CD1c-positive myeloid dendritic cell (primary cell): ENCODE data around the gene KCNMA1.

Source experiments
- DNase-seq: peaks from one replicate; pipeline ENCODE4 v3.0.0-alpha.2; 2016; ENCODE audit errors: extremely low spot score

The KCNMA1 gene

GRCh38 chr10:77214799-77215198, 422.8 kb downstream of the KCNMA1 start:
- no peak for DNase-seq

- DNase-seq, result no peak
These were observed 425.0 kb downstream of the KCNMA1 start for GRCh38 chr10:77212632-77213031.

DNA sequence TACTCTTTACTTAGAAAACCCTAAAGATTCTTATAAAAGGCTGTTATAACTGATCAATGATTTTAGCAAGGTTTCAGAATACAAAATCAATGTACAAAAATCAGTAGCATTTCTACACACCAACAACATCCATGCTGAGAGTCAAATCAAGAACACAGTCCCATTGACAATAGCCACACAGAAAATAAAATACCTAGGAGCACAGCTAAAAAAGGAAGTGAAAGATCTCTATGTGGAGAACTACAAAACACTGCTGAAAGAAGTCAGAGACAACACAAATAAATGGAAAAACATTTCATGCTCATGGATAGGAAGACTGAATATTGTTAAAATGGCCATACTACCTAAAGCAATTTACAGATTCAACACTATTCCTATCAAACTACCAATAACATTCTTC, 427.0 kb downstream of the KCNMA1 start:
- no peak for DNase-seq

- no peak for DNase-seq
These were observed 428.8 kb downstream of the KCNMA1 start for GRCh38 chr10:77208684-77209256.

GRCh38 chr10:77207828-77208185, 429.8 kb downstream of the KCNMA1 start:
- no peak for DNase-seq

DNA sequence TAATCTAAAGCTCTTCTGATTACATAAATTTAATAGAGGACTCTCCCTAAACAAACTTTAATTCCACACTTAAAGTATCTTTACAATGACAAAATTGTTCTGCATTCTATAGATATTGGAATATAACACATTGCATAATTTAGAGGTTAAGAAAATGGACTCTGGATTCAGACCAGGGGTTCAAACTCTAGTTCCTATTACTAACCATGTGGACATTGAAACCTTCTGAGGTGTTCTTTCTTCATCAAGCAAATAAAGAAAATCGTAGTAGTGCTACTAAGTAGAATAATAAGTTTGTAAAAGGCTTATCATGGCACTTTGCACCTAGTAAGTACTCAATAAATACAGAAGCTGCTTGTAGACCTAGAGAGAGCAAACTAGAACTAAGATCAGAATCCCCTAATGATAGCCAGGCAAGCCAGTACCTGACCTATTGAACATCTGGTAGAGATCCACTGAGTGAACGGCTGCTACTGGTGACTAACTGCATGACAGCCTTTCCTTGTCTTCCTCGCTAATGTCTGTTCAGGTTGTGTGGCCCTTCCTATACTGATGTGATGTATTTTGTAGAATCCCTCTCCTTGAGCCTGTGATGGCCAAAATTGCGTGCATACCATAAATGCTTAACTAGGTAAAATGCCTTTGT, 430.3 kb downstream of the KCNMA1 start:
- DNase-seq, result no peak

DNA sequence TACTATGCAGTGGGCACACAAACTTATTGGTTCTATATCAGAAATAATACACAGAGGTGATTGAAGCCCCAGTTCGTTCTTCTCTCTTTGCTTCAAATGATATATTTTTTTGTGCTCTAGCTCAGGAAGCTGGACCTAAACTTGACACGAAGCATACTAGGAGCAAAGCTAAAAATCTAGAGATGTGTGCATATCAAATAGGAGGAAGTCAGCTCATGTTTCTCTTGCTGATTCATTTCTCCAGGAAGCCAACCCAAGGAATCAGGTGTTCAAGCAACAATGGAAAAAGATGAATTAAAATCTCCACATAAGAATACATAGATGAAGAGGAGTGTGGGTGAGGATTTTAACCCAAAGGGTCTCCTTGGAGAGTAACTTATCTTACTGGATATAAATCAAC, 432.5 kb downstream of the KCNMA1 start:
- no peak for DNase-seq

- no peak for DNase-seq
These were observed 433.4 kb downstream of the KCNMA1 start for GRCh38 chr10:77204171-77204570.

- DNase-seq, result no peak
These were observed 434.8 kb downstream of the KCNMA1 start for GRCh38 chr10:77202857-77203256.

DNA sequence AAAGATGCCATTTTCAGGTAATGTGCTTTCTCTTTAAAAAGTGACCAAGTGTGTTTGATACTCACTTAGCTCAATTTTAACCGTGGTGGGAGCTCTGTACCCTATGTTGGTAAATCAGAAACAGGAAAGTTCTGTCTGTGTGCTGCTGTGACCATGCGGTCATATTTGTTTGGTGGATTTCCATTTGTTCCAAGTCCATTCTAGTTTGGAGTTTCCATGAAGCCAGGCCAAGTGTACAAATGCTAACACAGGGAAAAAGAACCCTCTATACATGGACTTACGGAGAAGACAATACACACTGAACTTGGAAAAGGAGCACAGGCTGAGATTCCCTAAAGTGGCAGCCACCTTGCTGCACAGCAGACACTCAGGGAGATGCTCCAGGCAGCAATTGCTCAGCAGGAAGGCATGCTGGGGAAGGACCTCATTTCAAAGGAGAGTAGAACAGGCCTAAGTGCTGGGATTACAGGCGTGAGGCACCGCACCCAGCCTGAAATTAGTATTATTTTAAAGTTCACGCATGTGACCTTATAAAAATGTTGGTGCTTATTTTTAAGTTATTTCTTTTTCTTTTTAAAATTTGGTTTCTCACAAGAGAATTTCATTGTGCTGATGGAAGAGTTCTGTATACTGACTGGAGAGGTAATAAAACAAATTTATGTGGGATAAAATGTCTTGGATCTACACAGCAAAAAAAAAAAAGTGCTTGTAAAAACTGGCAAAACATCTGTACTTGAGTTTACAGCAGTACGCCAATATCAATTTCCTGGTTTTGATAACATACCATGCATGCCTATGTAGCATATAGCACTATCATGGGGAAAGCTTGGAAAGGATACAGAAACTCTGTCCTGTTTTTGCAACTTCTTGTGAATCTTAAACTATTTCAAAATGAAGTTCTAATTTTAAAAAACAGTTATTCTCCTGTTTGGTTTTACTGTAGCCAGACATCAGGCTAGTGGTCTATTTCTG, 436.2 kb downstream of the KCNMA1 start:
- no peak for DNase-seq

GRCh38 chr10:77197544-77197943, 440.1 kb downstream of the KCNMA1 start:
- no peak for DNase-seq

DNA sequence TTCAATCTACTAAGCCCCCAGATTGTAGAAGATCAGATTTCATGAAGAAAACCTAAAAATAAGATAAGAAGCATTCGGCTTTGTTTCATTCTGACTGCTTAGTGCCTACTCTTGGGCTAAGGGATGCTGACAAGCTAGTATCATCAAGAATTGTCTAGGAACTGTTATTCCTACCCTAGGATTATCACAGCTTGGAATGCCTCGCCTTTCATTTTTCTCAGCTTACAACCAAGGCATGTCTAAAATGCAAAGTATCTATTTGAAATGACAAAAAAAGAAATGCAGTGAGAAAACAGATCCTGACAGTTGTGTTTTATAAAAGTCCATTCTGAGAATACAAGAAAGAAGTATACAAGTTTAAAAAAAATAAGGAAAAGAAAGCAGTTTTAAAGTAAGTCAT, 441.0 kb downstream of the KCNMA1 start:
- DNase-seq, result no peak

DNA sequence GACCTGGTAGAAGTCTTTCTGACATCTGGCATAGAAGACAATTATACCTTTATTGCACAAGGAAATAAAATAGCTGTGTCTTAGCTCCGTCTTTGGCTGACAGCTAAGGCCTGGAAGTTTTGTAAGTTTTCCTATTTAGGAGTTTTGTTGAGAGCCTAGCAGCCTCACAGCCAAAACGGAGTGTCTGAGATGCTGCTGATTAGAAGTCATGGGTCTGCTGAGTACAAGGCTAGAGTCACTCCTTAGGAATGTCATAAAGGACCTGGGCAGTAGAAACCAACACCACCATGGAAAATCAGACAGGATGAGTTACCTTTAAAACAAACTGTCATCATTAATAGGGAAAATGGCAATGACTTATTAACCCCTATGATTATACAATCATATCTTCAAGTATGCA, 442.5 kb downstream of the KCNMA1 start:
- DNase-seq, result no peak

DNA sequence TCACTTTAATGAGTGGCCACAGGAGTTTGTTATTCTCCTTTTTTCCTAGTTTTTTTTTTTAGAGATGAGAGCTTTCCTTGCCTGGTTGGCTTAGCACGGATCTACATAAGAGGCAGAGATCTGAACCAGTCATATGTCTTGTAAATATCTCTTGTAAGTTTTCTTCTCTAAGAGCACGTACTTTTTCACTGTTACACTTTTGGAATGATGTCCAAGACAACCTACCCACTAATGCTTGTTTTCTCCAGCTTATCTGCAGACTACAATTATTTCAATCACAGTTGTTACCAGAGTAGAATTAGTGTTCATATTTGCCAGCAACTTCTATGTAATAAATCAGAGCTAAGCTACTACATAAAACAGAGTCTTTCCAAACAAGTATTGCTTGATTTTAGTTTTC, 444.6 kb downstream of the KCNMA1 start:
- DNase-seq, result no peak

DNA sequence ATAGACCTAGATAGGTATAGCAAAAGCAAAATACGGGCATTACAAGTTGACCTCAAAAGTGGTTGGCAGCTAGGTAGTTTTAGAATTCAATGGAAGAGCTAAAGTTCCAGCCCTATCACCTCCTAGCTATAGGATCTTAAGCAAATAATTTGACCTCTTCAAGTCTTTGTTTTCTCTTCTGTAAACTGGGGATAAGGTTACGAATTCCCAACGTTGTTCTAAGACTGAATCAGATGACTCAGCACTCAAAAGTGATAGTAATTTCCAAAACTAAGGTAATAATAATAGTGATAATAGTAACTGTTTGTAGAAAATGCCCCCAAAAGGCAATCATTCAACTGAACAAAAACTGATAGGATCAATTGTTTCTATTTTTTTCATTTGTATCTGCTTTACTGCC, 445.2 kb downstream of the KCNMA1 start:
- no peak for DNase-seq

- DNase-seq, result no peak
These were observed 446.1 kb downstream of the KCNMA1 start for GRCh38 chr10:77191324-77192049.

GRCh38 chr10:77190291-77190690, 447.3 kb downstream of the KCNMA1 start:
- DNase-seq, result no peak

DNA sequence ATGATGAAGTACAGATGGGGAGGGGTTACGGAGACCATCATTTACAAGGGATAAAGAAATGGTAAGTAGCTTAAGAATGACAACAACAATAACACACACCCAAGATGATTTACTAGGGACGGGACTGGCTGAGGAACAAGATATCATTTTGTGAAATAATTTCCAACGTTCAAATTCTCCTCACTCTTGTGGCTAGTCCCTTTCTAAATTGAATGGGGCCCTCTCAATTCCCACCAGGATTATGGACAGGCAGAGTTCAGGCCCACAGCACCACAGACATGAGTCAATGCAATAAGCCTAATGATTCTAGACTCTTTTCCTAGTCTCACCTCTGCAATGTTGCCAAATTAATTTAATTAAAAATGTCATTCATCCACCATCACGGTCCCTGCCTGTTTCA, 448.1 kb downstream of the KCNMA1 start:
- DNase-seq, result no peak

- no peak for DNase-seq
These were observed 448.5 kb downstream of the KCNMA1 start for GRCh38 chr10:77189075-77189474.

- no peak for DNase-seq
These were observed 449.1 kb downstream of the KCNMA1 start for GRCh38 chr10:77188521-77188920.

DNA sequence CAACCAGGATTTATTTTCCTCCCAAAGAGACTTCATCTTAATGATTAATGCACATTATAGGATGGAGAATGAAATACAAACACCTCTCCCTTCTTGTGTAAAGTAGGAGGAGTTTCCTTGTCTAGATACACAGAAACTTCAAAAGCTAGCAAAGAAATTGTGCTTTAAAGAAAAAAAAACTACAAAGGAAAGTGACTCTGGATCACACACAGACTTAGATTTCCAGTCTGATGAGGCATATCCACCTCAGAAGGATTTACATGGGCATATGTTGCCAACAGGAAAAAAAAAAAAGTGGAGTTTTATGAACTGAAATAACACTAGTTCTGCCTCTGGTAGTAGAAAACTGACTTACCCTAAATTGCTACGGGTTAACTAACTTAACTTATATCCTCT, 449.6 kb downstream of the KCNMA1 start:
- no peak for DNase-seq

- DNase-seq, result no peak
These were observed 450.1 kb downstream of the KCNMA1 start for GRCh38 chr10:77187376-77187999.
